Transverse colon (tissue), 4 donors: Measurements from ENCODE around the gene MC1R. TPM values are rescaled to one million over a fixed set of nuclear protein-coding genes. Genes with fewer than 3 reads are reported as not detected.

ENCODE experiments used
- DNase-seq: peaks from one replicate; pipeline ENCODE4 v3.0.0-alpha.2; 2019
- H3K27ac ChIP-seq, 4 donors: fragments of 200-600 bp; sonication (generic); 2 replicates each; pipeline ENCODE4 v1.5.1; 2016 to 2018; ENCODE audit warnings: inconsistent platforms in 4 of 4
- H3K27me3 ChIP-seq: fragments of 200-600 bp; sonication (generic); 2 replicates; pipeline ENCODE4 v1.5.1; 2017; ENCODE audit warnings: inconsistent platforms
- H3K36me3 ChIP-seq, 4 donors: fragments of 200-600 bp; sonication (generic); 2 replicates each; pipeline ENCODE4 v1.5.1; 2017 to 2019; ENCODE audit warnings: inconsistent platforms in 4 of 4
- H3K4me1 ChIP-seq, 4 donors: fragments of 200-600 bp; sonication (generic); 2 replicates each; pipeline ENCODE4 v1.5.1; 2017 to 2020; ENCODE audit warnings: inconsistent platforms in 4 of 4
- H3K4me3 ChIP-seq, 4 donors: fragments of 200-600 bp; sonication (generic); 1 replicate in 1 of 4; 2 replicates in 3 of 4; pipeline versions ENCODE4 v1.5.1 to v1.6.1; 2017 to 2019; ENCODE audit warnings: inconsistent platforms in 4 of 4
- H3K9me3 ChIP-seq, 2 donors: fragments of 200-600 bp; sonication (generic); 2 replicates each; pipeline ENCODE4 v1.5.1; 2017 to 2019; ENCODE audit warnings: inconsistent platforms in 2 of 2
- EP300 ChIP-seq: sonication (generic); formaldehyde crosslinking; IDR thresholded peaks from one replicate; pipeline ENCODE4 v1.6.1; 2017; ENCODE audit warnings: antibody characterized with exemption, low read depth
- POLR2A ChIP-seq: fragments of 450-650 bp; IDR thresholded peaks from one replicate; pipeline ENCODE4 v1.6.1; 2016; ENCODE audit warnings: antibody characterized with exemption, mild to moderate bottlenecking, moderate library complexity
- POLR2AphosphoS5 ChIP-seq, 3 donors: sonication (generic); formaldehyde crosslinking; IDR thresholded peaks; one replicate each; pipeline ENCODE4 v1.6.1; 2016; ENCODE audit warnings: antibody characterized with exemption in 3 of 3
- WGBS, 2 donors: methylation state at CpG; one replicate each; pipeline ENCODE4 v1.1.5; 2018; ENCODE audit warnings: low coverage in 1 of 2; 5-methylcytosine and 5-hydroxymethylcytosine counted together
- in situ Hi-C, 4 donors: fragments of 200-750 bp; cut with MboI; loops; one replicate each; pipeline versions ENCODE4 v1.15.0 to v1.15.1; 2017; ENCODE audit warnings: low sequenced_read_pairs in 3 of 4, low pct_ligation_motif_present in 1 of 4, low pct_unique_long_range_greater_than_20kb in 1 of 4
- intact Hi-C: fragments of 100-400 bp; cut with DNase I; formaldehyde crosslinking; loops from one replicate; pipeline ENCODE4 v1.15.1; 2023; ENCODE audit warnings: low total_unique reads
- total RNA-seq, 4 donors: library from RNA; depleted of rRNA; stranded (reverse); fragments of >200 nt; gene quantifications; one replicate each; pipeline ENCODE4 v1.1.0, GENCODE V29; 2016
- TF ChIP-seq, protein P1 (sequence below), 5 experiments: fragments of 200-600 bp in 3 of 5; fragments of 450-650 bp in 2 of 5; sonication (generic) in 3 of 5; IDR thresholded peaks; 1 replicate in 2 of 5; 2 replicates in 3 of 5; pipeline ENCODE4 v1.5.1; 2016 to 2017; ENCODE audit warnings: antibody characterized with exemption in 5 of 5, inconsistent platforms in 3 of 5, mild to moderate bottlenecking in 2 of 5, moderate library complexity in 1 of 5

MC1R gene
- total RNA-seq, 4 donors from 2014 or later = 2.9 to 7.2 (median 6.7) TPM

- H3K36me3 ChIP-seq = peaks cover 0 to 48% (median 22%) of the 10 kb centered on the region in 4 donors
- TF ChIP-seq POLR2AphosphoS5 (IDR thresholded peaks at IDR 0.05) (no peak), EP300 (no peak), POLR2A (no peak)
- TF ChIP-seq, protein P1, sequence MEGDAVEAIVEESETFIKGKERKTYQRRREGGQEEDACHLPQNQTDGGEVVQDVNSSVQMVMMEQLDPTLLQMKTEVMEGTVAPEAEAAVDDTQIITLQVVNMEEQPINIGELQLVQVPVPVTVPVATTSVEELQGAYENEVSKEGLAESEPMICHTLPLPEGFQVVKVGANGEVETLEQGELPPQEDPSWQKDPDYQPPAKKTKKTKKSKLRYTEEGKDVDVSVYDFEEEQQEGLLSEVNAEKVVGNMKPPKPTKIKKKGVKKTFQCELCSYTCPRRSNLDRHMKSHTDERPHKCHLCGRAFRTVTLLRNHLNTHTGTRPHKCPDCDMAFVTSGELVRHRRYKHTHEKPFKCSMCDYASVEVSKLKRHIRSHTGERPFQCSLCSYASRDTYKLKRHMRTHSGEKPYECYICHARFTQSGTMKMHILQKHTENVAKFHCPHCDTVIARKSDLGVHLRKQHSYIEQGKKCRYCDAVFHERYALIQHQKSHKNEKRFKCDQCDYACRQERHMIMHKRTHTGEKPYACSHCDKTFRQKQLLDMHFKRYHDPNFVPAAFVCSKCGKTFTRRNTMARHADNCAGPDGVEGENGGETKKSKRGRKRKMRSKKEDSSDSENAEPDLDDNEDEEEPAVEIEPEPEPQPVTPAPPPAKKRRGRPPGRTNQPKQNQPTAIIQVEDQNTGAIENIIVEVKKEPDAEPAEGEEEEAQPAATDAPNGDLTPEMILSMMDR (IDR thresholded peaks at IDR 0.05) = no peak
- H3K27ac ChIP-seq = no peak overlapping the region
- DNase-seq = no peak
- no peaks in the 10 kb centered on the region for H3K9me3 ChIP-seq
- no peaks in the 10 kb centered on the region for H3K27me3 ChIP-seq
- H3K4me1 ChIP-seq = peaks cover 0 to 1% (median under 1%) of the 10 kb centered on the region in 4 donors
- in situ Hi-C loops (no loop called here), intact Hi-C loops (no loop called here)
- 91 to 92% methylated on average over 2 to 6 of the region's 6 CpGs for WGBS, 2 donors
- no peak overlapping the region for H3K4me3 ChIP-seq
These were observed 37.3 kb upstream of the MC1R start for GRCh38 chr16:89881368-89881730.

- Histone ChIP-seq H3K27ac (no peak overlapping the region), H3K4me3 (no peak overlapping the region), H3K9me3 (no peaks in the 10 kb centered on the region), H3K27me3 (no peaks in the 10 kb centered on the region), H3K4me1 (no peaks in the 10 kb centered on the region), H3K36me3 (peaks cover 0 to 67% (median 32%) of the 10 kb centered on the region in 4 donors)
- intact Hi-C loops (loop anchor here (1.0 kb wide), 1 partner anchor 26 kb away; no protein-coding TSS in a partner anchor), in situ Hi-C loops (no loop called here)
- WGBS, 2 donors = 93% methylated on average over 28 of the region's 28 CpGs; no CpG with 5 or more reads in 1 of the 2 donors
- TF ChIP-seq POLR2AphosphoS5 (IDR thresholded peaks at IDR 0.05) (no peak), EP300 (no peak), POLR2A (no peak)
- TF ChIP-seq, protein P1 (IDR thresholded peaks at IDR 0.05) = no peak
- no peak for DNase-seq
These were observed 35.2 kb upstream of the MC1R start for GRCh38 chr16:89883346-89884040.

GRCh38 chr16:89884041-89884421, 34.6 kb upstream of the MC1R start:
- no peak overlapping the region for H3K27ac ChIP-seq
- H3K27me3 ChIP-seq = no peaks in the 10 kb centered on the region
- DNase-seq = no peak
- no peaks in the 10 kb centered on the region for H3K4me1 ChIP-seq
- H3K9me3 ChIP-seq = no peaks in the 10 kb centered on the region
- H3K4me3 ChIP-seq = no peak overlapping the region
- intact Hi-C loops (no loop called here), in situ Hi-C loops (no loop called here)
- TF ChIP-seq, protein P1 (IDR thresholded peaks at IDR 0.05) = no peak
- TF ChIP-seq POLR2A (no peak), EP300 (no peak), POLR2AphosphoS5 (IDR thresholded peaks at IDR 0.05) (no peak)
- WGBS, 2 donors = 97% methylated on average over 8 of the region's 8 CpGs; no CpG with 5 or more reads in 1 of the 2 donors
- peaks cover 0 to 66% (median 34%) of the 10 kb centered on the region in 4 donors for H3K36me3 ChIP-seq

- no peak for DNase-seq
- in situ Hi-C loops (no loop called here), intact Hi-C loops (no loop called here)
- peaks cover 0 to 88% (median 42%) of the 10 kb centered on the region in 4 donors for H3K36me3 ChIP-seq
- H3K27me3 ChIP-seq = no peaks in the 10 kb centered on the region
- TF ChIP-seq, protein P1 (IDR thresholded peaks at IDR 0.05) = no peak
- TF ChIP-seq POLR2AphosphoS5 (IDR thresholded peaks at IDR 0.05) (no peak), EP300 (no peak), POLR2A (no peak)
- no peak overlapping the region for H3K27ac ChIP-seq
- no peaks in the 10 kb centered on the region for H3K9me3 ChIP-seq
- H3K4me3 ChIP-seq = no peak overlapping the region
- 85 to 95% methylated on average over 5 to 14 of the region's 14 CpGs for WGBS, 2 donors
- H3K4me1 ChIP-seq = no peaks in the 10 kb centered on the region
These were observed 31.4 kb upstream of the MC1R start for GRCh38 chr16:89887243-89887642.
